GM23338 (cell line): Measurements from ENCODE around the gene RAG1. TPM values are rescaled to one million over a fixed set of nuclear protein-coding genes. Genes with fewer than 3 reads are reported as not detected.

ENCODE experiments used
- ATAC-seq: fragments of 200-7000 bp; cut with Tn5 transposase; 3 replicates; pipeline ENCODE4 v1.9.1; 2020
- DNase-seq: peaks from one replicate; pipeline ENCODE4 v3.0.0-alpha.2; 2015; ENCODE audit warnings: low spot score
- H2AFZ ChIP-seq: fragments of 200-600 bp; sonication (generic); 2 replicates; pipeline ENCODE4 v1.8.0; 2016; ENCODE audit warnings: antibody characterized with exemption, mild to moderate bottlenecking, moderate library complexity
- H3F3A ChIP-seq: fragments of 200-600 bp; sonication (generic); replicated peaks from 2 replicates; pipeline ENCODE4 v1.8.0; 2017; ENCODE audit warnings: antibody characterized with exemption, mixed run types, low read depth
- H3K27ac ChIP-seq: fragments of 200-600 bp; sonication (generic); 2 replicates; pipeline ENCODE4 v1.6.1; 2016; ENCODE audit warnings: low read depth
- H3K27me3 ChIP-seq: fragments of 200-600 bp; sonication (generic); 2 replicates; pipeline ENCODE4 v1.8.0; 2016; ENCODE audit warnings: mild to moderate bottlenecking, mixed run types, moderate library complexity; ENCODE audit not compliant: insufficient read depth
- H3K36me3 ChIP-seq: fragments of 200-600 bp; sonication (generic); 2 replicates; pipeline ENCODE4 v1.8.0; 2016; ENCODE audit warnings: mild to moderate bottlenecking; ENCODE audit not compliant: insufficient read depth
- H3K4me1 ChIP-seq: fragments of 200-600 bp; sonication (generic); 2 replicates; pipeline ENCODE4 v1.8.0; 2016; ENCODE audit warnings: mild to moderate bottlenecking, moderate library complexity; ENCODE audit not compliant: insufficient read depth
- H3K4me2 ChIP-seq: fragments of 200-600 bp; sonication (generic); 2 replicates; pipeline ENCODE4 v1.7.1; 2017; ENCODE audit warnings: mixed run types
- H3K4me3 ChIP-seq: fragments of 200-600 bp; sonication (generic); 2 replicates; pipeline ENCODE4 v1.6.1; 2016; ENCODE audit warnings: mixed run types
- H3K79me2 ChIP-seq: fragments of 200-600 bp; sonication (generic); replicated peaks from 2 replicates; pipeline ENCODE4 v1.8.0; 2017; ENCODE audit warnings: mild to moderate bottlenecking; ENCODE audit not compliant: insufficient read depth
- H3K9me2 ChIP-seq: fragments of 200-600 bp; sonication (generic); 2 replicates; pipeline ENCODE4 v1.8.0; 2017; ENCODE audit not compliant: insufficient read depth
- H4K20me1 ChIP-seq: fragments of 200-600 bp; sonication (generic); replicated peaks from 2 replicates; pipeline ENCODE4 v1.8.0; 2017; ENCODE audit warnings: mild to moderate bottlenecking; ENCODE audit not compliant: insufficient read depth
- H3K27ac Mint-ChIP-seq: 2 replicates; pipeline ENCODE4 v1.8.0; 2020; ENCODE audit warnings: inconsistent platforms, mild to moderate bottlenecking, moderate library complexity, mixed read lengths
- H3K27me3 Mint-ChIP-seq: 3 replicates; pipeline ENCODE4 v1.8.0; 2022; ENCODE audit warnings: low read depth, mild to moderate bottlenecking, moderate library complexity, mixed read lengths, inconsistent platforms; ENCODE audit not compliant: insufficient read depth, poor library complexity
- H3K36me3 Mint-ChIP-seq: 3 replicates; pipeline ENCODE4 v1.8.0; 2021; ENCODE audit warnings: low read depth, mild to moderate bottlenecking, inconsistent platforms, moderate library complexity, mixed read lengths
- H3K4me1 Mint-ChIP-seq: 3 replicates; pipeline ENCODE4 v1.8.0; 2020; ENCODE audit warnings: mild to moderate bottlenecking, inconsistent platforms, mixed read lengths
- H3K4me3 Mint-ChIP-seq: 3 replicates; pipeline ENCODE4 v1.8.0; 2021; ENCODE audit warnings: moderate library complexity, mild to moderate bottlenecking, inconsistent platforms, mixed read lengths
- H3K9me3 Mint-ChIP-seq: 3 replicates; pipeline ENCODE4 v1.8.0; 2020; ENCODE audit warnings: moderate library complexity, mild to moderate bottlenecking, inconsistent platforms, mixed read lengths
- EZH2 ChIP-seq: fragments of 200-600 bp; sonication (generic); IDR thresholded peaks from one replicate; pipeline ENCODE4 v1.8.0; 2017; ENCODE audit warnings: antibody characterized with exemption, mild to moderate bottlenecking, low read depth; ENCODE audit not compliant: unreplicated experiment
- EZH2phosphoT487 ChIP-seq: fragments of 200-600 bp; sonication (generic); IDR thresholded peaks from one replicate; pipeline ENCODE4 v1.8.1; 2018; ENCODE audit warnings: antibody characterized with exemption; ENCODE audit not compliant: unreplicated experiment
- NANOG ChIP-seq: IDR thresholded peaks from 2 replicates; pipeline ENCODE4 v1.6.1; 2016; ENCODE audit warnings: antibody characterized with exemption, borderline replicate concordance
- POLR2AphosphoS5 ChIP-seq: IDR thresholded peaks from 2 replicates; pipeline ENCODE4 v1.6.1; 2016; ENCODE audit warnings: antibody characterized with exemption, low read depth
- STAT1 ChIP-seq: IDR thresholded peaks from one replicate; pipeline ENCODE4 v1.6.1; 2016; ENCODE audit warnings: antibody characterized with exemption; ENCODE audit not compliant: unreplicated experiment
- ZNF114 ChIP-seq: fragments of 250-450 bp; sonication (Bioruptor Pico); IDR thresholded peaks from 2 replicates; pipeline ENCODE4 v1.5.0; 2020; ENCODE audit warnings: mild to moderate bottlenecking, moderate library complexity
- ZNF331 ChIP-seq: fragments of 250-450 bp; sonication (Bioruptor Pico); IDR thresholded peaks from 2 replicates; pipeline ENCODE4 v1.5.0; 2020; ENCODE audit warnings: low read depth, mild to moderate bottlenecking, moderate library complexity
- polyA plus RNA-seq: library from polyadenylated mRNA; unstranded; fragments of >200 nt; fragmentation: Nextera tagmentation; extraction: Ambion mirVana; gene quantifications from 2 replicates; pipeline ENCODE4 v1.2.1, GENCODE V29; 2016
- total RNA-seq: library from RNA; depleted of rRNA; stranded (reverse); fragments of >200 nt; shearing (Covaris generic); gene quantifications from 2 replicates; pipeline ENCODE4 v1.2.3, GENCODE V29; 2014
- TF ChIP-seq, protein P1 (sequence below): IDR thresholded peaks from one replicate; pipeline ENCODE4 v1.6.1; 2018; ENCODE audit warnings: antibody characterized with exemption; ENCODE audit not compliant: unreplicated experiment
- TF ChIP-seq, protein P2 (sequence below), 2 experiments: fragments of 200-600 bp in 1 of 2; sonication (generic) in 1 of 2; conservative IDR thresholded peaks; 2 replicates each; pipeline versions ENCODE4 v1.5.1 to v1.6.1; 2016 to 2017; ENCODE audit warnings: antibody characterized with exemption in 2 of 2, low read depth in 2 of 2, mild to moderate bottlenecking in 2 of 2, moderate library complexity in 1 of 2

The RAG1 gene
- total and polyA plus RNA-seq, 2 experiments from 2014 or later = 0.89 to 1.4 TPM

DNA sequence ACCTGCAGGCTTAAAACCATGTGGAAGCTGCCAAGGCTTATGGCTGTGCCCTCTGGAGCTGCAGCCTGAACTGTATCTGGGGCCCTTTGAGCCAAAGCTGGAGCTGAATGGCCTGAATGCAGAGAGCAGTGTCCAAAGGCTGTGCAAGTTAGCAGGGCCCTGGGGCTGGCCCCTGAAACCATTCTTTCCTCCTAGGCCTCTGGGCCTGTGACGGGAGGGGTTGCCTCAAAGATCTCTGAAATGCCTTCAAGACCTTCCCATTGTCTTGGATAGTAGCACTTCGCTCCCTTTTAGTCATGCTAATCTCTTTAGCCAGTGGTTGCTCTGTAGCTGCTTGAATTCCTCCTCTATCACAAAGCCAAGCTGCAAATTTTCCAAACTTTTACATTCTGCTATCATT, 13.7 kb downstream of the RAG1 start:
- no peak overlapping the region for H3K27ac Mint-ChIP-seq
- Histone ChIP-seq H3K4me2 (no peak overlapping the region), H2AFZ (no peak overlapping the region), H3F3A (no peaks in the 10 kb centered on the region), H3K79me2 (no peaks in the 10 kb centered on the region), H3K4me1 (no peaks in the 10 kb centered on the region), H3K4me3 (no peak overlapping the region), H3K27ac (no peak overlapping the region), H3K36me3 (peaks cover 5% of the 10 kb centered on the region; the same call in 1 of the 2 replicates), H3K27me3 (no peaks in the 10 kb centered on the region), H3K9me2 (no peaks in the 10 kb centered on the region), H4K20me1 (no peaks in the 10 kb centered on the region)
- H3K9me3 Mint-ChIP-seq = peaks cover 28% of the 10 kb centered on the region
- ATAC-seq (no peak), DNase-seq (peak; percentile 1)
- no peak overlapping the region for H3K4me3 Mint-ChIP-seq
- peaks cover 3% of the 10 kb centered on the region for H3K27me3 Mint-ChIP-seq
- peaks cover 15% of the 10 kb centered on the region for H3K36me3 Mint-ChIP-seq
- H3K4me1 Mint-ChIP-seq = no peaks in the 10 kb centered on the region
- TF ChIP-seq ZNF331 (CRISPR knock-in tag) = no peak
- TF ChIP-seq EZH2phosphoT487 = no peak

GRCh38 chr11:36583667-36584066, 15.9 kb downstream of the RAG1 start:
- H3K4me3 ChIP-seq = no peak overlapping the region
- no peak overlapping the region for H3K27ac Mint-ChIP-seq
- H2AFZ ChIP-seq = no peak overlapping the region
- no peaks in the 10 kb centered on the region for H3K27me3 ChIP-seq
- no peaks in the 10 kb centered on the region for H4K20me1 ChIP-seq
- peaks cover 15% of the 10 kb centered on the region for H3K36me3 Mint-ChIP-seq
- H3K9me2 ChIP-seq = no peaks in the 10 kb centered on the region
- H3K4me1 ChIP-seq = no peaks in the 10 kb centered on the region
- H3K4me1 Mint-ChIP-seq = no peaks in the 10 kb centered on the region
- H3K27ac ChIP-seq = no peak overlapping the region
- H3F3A ChIP-seq = no peaks in the 10 kb centered on the region
- peak; percentile 24 for DNase-seq
- no peak overlapping the region for H3K4me3 Mint-ChIP-seq
- peaks cover 3% of the 10 kb centered on the region for H3K27me3 Mint-ChIP-seq
- H3K79me2 ChIP-seq = no peaks in the 10 kb centered on the region
- peaks cover 5% of the 10 kb centered on the region; the same call in 1 of the 2 replicates for H3K36me3 ChIP-seq
- ATAC-seq = peak; percentile 43
- no peak for TF ChIP-seq POLR2AphosphoS5
- TF ChIP-seq, protein P1, sequence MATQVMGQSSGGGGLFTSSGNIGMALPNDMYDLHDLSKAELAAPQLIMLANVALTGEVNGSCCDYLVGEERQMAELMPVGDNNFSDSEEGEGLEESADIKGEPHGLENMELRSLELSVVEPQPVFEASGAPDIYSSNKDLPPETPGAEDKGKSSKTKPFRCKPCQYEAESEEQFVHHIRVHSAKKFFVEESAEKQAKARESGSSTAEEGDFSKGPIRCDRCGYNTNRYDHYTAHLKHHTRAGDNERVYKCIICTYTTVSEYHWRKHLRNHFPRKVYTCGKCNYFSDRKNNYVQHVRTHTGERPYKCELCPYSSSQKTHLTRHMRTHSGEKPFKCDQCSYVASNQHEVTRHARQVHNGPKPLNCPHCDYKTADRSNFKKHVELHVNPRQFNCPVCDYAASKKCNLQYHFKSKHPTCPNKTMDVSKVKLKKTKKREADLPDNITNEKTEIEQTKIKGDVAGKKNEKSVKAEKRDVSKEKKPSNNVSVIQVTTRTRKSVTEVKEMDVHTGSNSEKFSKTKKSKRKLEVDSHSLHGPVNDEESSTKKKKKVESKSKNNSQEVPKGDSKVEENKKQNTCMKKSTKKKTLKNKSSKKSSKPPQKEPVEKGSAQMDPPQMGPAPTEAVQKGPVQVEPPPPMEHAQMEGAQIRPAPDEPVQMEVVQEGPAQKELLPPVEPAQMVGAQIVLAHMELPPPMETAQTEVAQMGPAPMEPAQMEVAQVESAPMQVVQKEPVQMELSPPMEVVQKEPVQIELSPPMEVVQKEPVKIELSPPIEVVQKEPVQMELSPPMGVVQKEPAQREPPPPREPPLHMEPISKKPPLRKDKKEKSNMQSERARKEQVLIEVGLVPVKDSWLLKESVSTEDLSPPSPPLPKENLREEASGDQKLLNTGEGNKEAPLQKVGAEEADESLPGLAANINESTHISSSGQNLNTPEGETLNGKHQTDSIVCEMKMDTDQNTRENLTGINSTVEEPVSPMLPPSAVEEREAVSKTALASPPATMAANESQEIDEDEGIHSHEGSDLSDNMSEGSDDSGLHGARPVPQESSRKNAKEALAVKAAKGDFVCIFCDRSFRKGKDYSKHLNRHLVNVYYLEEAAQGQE = no peak
- TF ChIP-seq, protein P2, sequence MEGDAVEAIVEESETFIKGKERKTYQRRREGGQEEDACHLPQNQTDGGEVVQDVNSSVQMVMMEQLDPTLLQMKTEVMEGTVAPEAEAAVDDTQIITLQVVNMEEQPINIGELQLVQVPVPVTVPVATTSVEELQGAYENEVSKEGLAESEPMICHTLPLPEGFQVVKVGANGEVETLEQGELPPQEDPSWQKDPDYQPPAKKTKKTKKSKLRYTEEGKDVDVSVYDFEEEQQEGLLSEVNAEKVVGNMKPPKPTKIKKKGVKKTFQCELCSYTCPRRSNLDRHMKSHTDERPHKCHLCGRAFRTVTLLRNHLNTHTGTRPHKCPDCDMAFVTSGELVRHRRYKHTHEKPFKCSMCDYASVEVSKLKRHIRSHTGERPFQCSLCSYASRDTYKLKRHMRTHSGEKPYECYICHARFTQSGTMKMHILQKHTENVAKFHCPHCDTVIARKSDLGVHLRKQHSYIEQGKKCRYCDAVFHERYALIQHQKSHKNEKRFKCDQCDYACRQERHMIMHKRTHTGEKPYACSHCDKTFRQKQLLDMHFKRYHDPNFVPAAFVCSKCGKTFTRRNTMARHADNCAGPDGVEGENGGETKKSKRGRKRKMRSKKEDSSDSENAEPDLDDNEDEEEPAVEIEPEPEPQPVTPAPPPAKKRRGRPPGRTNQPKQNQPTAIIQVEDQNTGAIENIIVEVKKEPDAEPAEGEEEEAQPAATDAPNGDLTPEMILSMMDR (conservative IDR thresholded peaks at IDR 0.05; ENCODE audit: low read depth in 2 of 2) = peak; percentile 36 to 50; a peak in 2 of 4 replicates
- TF ChIP-seq ZNF114 (CRISPR knock-in tag) = no peak
- TF ChIP-seq EZH2 = no peak
- TF ChIP-seq STAT1 = no peak
- no peak for TF ChIP-seq NANOG
- no peak for TF ChIP-seq EZH2phosphoT487
- peaks cover 28% of the 10 kb centered on the region for H3K9me3 Mint-ChIP-seq
- no peak overlapping the region for H3K4me2 ChIP-seq
